ENCODE data around the gene IKZF1.

Gene IKZF1

GRCh38 chr7:50371551-50372021, 67.1 kb downstream of the IKZF1 start:
- DNase-seq (ENCODE audit: low spot score) (no peak), FAIRE-seq (no peak)

DNA sequence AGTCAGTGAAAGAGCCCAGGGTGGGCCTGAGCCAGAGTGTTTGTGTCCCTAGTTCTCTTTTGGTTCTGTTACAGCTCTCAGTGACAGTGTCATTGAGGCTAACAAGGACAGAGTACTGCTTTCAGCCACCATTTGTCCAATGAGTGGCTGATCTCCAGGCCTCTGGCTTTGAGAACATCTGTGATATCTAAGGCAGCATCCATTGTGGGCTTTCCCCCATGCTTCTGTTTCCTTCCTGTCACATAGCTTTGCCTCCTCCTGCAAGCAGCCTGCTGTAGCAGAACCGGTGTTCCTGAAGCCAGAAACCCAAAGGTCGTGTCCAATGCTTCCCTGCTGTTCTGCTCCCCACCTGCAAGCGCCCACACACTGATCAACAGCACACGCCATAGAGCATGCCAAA, 68.4 kb downstream of the IKZF1 start:
- FAIRE-seq (no peak), DNase-seq (ENCODE audit: low spot score) (no peak)

GRCh38 chr7:50376056-50376820, 71.7 kb downstream of the IKZF1 start:
- DNase-seq (ENCODE audit: low spot score) (no peak), FAIRE-seq (no peak)

DNA sequence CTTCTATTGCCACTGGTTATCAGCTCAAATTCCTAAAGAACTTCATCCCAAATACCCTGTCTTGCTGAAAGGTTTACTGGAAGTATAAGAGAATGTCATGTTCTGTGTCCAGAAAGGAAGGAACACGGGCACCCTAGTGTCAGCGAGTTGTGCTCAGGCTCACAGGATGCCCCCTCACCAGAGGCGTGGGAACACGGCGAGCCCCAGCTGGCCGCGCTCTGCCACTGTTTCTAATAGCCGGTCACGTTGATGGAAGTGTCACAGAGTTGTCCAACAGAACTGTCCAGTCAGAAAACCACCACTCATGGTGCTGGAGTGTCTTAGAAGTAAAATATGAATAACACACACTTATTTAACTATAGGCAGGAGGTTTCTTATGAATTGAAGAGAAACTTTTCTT, 72.8 kb downstream of the IKZF1 start:
- FAIRE-seq (peak; percentile 69), DNase-seq (ENCODE audit: low spot score) (no peak)

DNA sequence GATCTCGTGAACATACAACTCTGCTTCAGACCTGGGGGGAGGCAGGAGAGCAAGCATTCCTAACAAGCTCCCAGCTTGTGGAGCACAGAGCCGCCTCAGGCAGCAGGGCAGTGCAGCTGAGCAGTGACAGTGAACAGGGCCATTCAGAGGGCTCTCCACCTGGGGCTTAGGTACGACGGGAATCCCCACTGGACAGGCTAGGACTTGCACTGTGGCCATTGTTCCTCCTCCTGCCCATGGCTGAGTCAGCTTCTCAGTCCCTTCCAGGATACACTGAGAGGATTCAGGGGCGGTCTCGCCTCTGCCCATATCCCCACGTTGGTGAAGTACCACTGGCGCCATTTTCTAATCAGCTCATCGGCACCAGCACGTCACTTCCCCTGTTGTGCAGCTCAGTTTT, 74.6 kb downstream of the IKZF1 start:
- no peak for FAIRE-seq
- DNase-seq (ENCODE audit: low spot score) = peak; percentile 40

DNA sequence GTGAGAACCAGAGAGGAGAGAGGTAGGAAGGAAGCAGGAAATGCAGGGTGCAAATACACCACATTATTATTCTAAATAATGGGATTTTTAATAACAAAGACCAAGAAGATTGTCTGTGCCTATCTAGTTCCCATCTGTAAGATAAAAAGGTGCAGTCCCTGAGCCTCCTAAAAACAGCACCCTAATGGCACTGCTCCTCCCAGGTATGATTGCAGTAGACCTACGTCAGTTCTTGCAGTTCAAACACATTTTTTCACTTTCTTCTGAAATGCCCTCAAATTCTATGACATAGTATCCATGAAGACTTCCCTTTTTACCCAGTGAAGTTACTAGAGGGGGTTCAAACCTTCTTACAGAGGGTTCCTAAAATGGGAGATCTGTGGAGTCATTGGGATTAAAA, 75.0 kb downstream of the IKZF1 start:
- FAIRE-seq (no peak), DNase-seq (ENCODE audit: low spot score) (no peak)

DNA sequence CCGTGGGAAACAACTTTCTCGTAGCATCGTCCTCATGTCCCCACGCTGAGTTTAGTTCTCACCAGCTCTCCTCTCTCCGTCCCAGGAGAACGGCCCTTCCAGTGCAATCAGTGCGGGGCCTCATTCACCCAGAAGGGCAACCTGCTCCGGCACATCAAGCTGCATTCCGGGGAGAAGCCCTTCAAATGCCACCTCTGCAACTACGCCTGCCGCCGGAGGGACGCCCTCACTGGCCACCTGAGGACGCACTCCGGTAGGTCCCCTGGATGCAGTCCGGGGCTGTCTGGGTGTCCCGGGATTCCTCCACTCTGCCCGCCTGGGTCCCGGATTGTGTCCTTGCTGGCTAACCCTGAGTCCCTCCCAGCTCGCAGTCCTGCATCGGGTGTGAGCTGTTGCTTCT, 77.9 kb downstream of the IKZF1 start:
- no peak for FAIRE-seq
- DNase-seq (ENCODE audit: low spot score) = no peak

DNA sequence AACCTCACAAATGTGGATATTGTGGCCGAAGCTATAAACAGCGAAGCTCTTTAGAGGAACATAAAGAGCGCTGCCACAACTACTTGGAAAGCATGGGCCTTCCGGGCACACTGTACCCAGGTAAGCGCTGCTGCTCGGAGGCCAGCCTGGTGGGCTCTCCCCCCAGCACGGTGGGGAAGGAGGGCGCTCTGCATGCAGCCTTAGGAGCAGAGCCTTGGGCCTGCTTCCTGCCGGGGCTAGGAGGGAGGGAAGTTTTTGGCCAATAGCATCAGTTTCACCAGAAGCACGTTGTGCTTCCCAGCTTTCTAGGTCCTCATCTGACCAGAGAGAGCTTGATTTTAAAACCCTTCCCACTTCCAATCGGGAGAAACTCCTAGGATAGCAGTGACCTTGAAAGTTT, 82.8 kb downstream of the IKZF1 start:
- FAIRE-seq = no peak
- no peak for DNase-seq (ENCODE audit: low spot score)

- FAIRE-seq = no peak
- DNase-seq (ENCODE audit: low spot score) = no peak
Measured at GRCh38 chr7:50389961-50390360, 85.4 kb downstream of the IKZF1 start.

- FAIRE-seq = no peak
- no peak for DNase-seq (ENCODE audit: low spot score)
Measured at GRCh38 chr7:50391386-50391785, 86.9 kb downstream of the IKZF1 start.

DNA sequence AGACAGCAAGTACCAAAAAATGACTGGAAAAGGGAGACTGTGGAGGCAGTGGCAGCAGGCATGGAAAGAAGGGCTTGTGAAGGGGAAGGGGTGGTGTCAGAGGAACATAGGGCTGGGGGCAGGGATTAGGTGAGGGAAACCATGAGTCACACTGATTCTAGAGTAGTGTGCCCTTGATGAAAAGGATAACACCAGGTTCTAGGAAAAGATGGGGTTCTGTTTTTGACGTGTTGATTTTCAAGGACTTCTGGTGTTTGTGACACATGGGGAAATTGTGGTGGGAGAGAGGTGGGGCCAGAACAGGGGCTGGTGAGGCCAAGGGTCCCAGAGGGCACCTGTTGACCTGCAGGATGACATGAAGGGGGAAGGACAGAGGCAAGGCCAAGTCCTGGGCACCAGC, 88.6 kb downstream of the IKZF1 start:
- no peak for FAIRE-seq

DNA sequence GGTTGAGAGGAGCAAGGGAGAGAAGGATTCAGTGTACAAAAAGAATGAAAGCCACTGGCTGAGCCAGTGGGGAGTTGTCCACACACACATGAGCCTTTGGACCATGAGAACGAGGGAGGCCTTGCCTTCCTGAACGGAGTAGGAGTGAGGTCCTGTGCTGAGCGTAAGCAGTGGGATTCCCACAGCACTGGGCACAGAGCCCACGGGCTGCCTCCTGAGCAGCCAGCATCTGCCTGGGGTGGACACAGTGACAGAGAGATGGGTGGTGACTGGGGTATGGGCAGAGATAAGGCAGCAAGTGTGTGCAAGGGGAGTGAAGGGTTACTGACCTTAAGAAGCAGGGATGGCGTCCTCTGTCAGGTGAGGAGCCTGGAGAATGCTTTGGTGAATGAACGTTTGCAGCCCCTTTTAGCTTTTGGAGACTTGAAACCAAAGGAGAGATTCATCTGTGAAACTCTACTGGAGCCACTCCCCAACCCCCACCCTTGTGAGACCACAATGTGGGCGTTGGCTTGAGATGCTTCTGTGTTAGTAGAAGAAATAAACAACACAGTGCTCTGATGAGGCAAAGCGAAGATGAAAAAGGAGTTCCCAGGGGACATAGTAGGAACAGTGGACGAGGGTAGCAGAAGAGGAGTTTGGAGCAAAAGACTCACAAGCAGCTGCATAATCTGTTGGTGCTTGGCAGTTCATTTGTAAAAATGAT, 89.2 kb downstream of the IKZF1 start:
- FAIRE-seq (peak; percentile 50), DNase-seq (ENCODE audit: low spot score) (no peak)

More for the DNA sequence above, 88.6 kb downstream of the IKZF1 start:
- DNase-seq (ENCODE audit: low spot score) = no peak

GRCh38 chr7:50394315-50394714, 89.8 kb downstream of the IKZF1 start:
- DNase-seq (ENCODE audit: low spot score) (no peak), FAIRE-seq (no peak)

DNA sequence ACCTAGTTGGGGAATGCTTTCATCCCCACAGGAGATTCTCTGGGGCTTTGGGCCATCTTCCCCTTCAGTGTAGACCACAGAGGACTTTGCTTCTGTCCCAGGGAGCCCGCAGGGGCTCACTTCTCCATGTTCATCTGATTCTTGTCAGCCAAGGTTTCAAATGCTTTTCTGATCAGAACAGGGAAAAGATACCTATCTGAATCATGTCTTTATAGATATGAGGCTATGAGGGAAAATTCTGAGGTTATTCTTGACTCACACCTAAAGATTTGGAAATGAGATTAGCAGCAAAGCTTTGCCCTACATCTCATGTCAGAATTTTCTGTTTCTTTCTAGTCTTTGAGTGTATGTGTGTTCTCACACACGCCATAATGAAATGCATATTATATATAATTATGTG, 92.3 kb downstream of the IKZF1 start:
- DNase-seq (ENCODE audit: low spot score) = no peak
- no peak for FAIRE-seq

DNA sequence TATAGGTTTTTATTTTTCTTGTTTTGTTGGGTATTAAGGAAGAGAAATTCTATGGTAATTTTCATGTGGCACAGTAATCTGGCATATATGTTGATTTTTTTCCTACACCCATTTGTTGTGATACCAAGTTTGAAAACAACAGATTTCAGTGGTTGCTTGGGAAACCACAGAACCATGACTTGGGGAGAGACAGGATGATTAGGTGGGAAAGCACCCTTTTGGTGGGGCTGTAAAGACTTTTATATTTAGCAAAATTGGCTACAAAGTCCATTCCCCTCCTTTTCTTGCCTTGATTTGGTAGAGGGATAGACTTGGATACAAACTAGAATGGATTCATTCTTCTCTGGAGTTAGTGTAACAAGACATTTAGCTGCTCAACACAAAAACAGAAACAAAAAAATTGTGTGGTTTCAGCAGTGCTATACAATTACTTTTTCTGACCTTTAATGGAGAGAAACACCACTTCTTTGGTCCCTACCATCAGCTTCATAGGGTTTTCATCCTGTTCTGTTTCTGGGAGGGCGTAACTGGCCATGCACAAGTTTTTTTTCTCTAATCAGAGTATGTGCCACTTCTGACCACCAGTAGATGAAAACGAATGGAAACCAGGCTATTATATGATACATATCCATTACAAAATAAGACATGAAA, 92.9 kb downstream of the IKZF1 start:
- no peak for FAIRE-seq

DNA sequence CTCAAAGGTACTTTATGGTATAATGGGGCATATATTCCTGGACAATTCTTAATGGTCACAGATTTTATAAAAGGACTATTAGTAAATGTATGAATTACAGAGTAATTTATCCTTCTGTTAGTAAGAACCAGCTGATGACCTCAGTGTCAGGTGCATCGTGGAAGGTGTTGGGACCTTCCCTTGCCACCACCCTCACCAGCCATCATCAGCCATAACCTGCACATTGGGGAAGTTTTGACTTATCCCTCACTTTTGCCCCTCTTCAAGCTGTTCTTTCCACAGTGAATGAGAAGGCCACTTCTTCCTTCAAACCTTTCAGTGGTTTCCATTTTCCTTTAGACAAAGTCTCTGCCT, 93.4 kb downstream of the IKZF1 start:
- DNase-seq (ENCODE audit: low spot score) (no peak), FAIRE-seq (no peak)

More for the DNA sequence above, 92.9 kb downstream of the IKZF1 start:
- no peak for DNase-seq (ENCODE audit: low spot score)

- no peak for FAIRE-seq
Measured at GRCh38 chr7:50399206-50399605, 94.7 kb downstream of the IKZF1 start.

GRCh38 chr7:50399635-50400034, 95.1 kb downstream of the IKZF1 start:
- peak; percentile 91 for FAIRE-seq

More at GRCh38 chr7:50399206-50399605, 94.7 kb downstream of the IKZF1 start:
- DNase-seq (ENCODE audit: low spot score) = no peak

GRCh38 chr7:50400114-50400513, 95.6 kb downstream of the IKZF1 start:
- FAIRE-seq (peak; percentile 59), DNase-seq (ENCODE audit: low spot score) (no peak)

More at GRCh38 chr7:50399635-50400034, 95.1 kb downstream of the IKZF1 start:
- no peak for DNase-seq (ENCODE audit: low spot score)

GRCh38 chr7:50404392-50404791, 99.9 kb downstream of the IKZF1 start:
- FAIRE-seq (no peak), DNase-seq (ENCODE audit: low spot score) (no peak)

DNA sequence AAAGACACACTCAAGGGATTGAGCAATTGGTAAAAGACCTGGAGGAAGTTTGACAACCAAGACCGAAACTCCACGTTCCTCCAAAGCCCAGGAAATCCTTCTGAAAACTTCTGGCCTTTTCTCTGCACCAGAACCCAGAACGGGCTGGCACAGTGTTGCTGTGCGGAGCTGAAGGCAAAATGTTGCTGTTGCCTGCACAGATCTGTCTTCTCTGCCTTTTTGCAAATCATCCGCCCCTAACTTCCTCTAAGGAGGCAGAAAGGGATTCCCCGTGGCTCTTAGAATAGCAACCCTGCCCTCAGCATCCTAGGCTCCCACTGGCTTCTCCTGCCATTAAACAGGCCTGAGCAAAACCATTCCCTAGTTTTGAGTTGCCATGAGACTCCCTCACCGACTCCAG, 100.7 kb downstream of the IKZF1 start:
- FAIRE-seq = no peak
- DNase-seq (ENCODE audit: low spot score) = no peak

- FAIRE-seq (no peak), DNase-seq (ENCODE audit: low spot score) (no peak)
Measured at GRCh38 chr7:50406935-50407334, 102.4 kb downstream of the IKZF1 start.

Measured in urothelium cell line (cell line).